ENCODE results near the gene MCAM.

MCAM gene, protein sequence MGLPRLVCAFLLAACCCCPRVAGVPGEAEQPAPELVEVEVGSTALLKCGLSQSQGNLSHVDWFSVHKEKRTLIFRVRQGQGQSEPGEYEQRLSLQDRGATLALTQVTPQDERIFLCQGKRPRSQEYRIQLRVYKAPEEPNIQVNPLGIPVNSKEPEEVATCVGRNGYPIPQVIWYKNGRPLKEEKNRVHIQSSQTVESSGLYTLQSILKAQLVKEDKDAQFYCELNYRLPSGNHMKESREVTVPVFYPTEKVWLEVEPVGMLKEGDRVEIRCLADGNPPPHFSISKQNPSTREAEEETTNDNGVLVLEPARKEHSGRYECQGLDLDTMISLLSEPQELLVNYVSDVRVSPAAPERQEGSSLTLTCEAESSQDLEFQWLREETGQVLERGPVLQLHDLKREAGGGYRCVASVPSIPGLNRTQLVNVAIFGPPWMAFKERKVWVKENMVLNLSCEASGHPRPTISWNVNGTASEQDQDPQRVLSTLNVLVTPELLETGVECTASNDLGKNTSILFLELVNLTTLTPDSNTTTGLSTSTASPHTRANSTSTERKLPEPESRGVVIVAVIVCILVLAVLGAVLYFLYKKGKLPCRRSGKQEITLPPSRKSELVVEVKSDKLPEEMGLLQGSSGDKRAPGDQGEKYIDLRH

DNA sequence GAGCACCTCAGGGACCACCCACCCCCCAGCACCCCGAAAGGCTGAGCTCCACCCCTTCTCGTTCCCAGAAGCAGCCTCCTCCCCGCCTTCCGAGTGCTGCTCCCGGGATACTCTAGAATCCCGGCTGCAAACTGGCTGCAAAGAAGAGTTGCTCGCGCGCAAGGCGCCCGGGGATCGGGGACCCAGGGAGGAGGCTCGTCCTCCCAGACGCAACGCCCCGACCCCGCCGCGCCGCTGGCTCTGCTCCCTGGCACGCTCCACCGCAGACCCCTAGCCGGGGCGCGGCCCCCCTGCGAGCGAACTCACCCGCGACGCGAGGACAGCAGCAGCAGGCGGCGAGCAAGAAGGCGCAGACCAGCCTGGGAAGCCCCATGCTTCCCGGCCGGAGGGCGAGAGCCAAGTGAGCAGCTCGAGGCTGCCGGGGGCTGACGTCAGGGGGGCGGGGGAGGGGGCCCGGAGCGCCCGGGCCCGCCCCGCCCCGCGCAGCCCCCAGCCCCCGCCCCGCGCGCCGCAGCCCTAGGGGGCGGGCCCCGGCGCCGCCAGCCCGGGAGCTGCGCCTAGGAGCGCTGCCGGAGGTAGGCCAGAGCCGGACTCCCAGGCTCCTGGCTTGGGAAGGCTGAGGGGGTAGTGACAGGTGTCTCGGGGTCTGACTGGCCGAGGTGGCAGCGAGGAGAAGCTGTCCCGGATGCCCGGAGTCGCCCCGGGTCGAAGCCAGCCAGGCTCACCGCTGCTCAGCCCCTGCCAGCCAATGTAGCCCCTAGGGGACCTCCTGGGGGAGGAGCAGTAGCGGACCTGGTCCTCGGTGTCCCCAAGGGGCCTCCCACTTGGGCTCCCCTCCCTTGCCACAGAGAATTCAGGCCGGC, at the start of gene MCAM:
MCAM (minus strand) TSS at position 402 of the 863 bp plus-strand sequence; CDS start at position 373, 29 bp downstream.
- DNase-seq: peak; percentile 29

DNA sequence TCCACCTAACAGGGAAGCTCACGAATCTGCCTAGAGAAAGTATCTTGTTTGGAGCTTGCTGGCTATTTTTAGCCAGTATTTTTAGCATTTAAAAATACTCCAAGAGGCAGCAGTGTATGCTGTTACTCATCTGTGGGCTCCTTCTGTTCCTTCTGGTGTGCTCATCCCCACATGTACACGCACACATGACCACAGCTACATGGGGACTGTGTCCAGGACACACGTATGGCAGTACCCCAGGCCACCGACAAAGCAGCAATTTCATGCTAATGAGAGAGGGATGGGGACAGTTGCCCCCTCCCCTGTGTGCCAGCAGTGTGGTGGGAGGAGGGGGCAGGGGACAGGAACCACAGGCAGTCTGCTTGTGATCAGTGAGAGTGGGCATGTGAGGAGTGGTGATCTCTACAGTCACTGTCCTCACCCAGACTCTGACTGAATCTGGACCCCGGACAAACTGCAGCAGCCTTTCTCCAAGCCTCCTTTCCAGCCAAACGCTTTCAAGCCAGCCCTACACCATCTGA, 48.2 kb upstream of the MCAM start:
- DNase-seq: no peak

DNA sequence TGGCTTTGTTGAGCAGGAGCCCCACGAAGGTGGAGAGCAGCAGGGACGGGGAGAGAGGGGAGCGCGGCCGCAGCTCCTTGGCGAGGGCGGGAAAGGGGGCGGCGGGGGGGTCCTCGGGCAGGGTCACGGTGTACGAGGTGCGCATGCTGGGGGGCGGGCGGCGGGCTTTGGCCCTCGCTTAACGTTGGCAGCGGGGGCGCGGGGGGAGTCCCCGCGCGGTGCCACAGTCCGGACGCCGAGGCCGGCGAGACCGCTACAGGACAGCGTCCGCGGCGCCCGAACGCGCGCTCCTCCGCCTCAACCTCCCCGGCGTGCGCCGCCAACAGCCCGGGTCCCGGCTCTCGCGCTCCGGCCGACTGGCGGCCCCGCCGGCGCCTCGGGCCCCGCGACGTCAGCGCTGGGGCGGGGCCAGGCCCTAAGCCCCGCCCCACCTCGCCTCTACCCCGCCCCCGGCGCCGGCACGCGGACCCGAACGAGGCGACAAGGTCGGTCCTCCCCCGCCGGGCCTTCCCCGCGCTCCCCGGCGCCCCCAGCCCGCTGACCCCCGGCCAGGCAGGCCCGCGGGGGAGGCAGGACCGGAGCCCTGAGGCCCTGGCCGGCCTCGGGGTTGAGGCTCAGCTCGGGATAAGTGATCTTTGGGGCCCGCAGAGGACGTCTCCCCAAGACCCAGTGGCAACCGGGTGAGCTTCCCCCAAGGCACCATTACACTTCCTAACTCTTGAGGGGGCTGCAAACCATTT, 47.1 kb upstream of the MCAM start:
- peak; percentile 67 for DNase-seq

DNA sequence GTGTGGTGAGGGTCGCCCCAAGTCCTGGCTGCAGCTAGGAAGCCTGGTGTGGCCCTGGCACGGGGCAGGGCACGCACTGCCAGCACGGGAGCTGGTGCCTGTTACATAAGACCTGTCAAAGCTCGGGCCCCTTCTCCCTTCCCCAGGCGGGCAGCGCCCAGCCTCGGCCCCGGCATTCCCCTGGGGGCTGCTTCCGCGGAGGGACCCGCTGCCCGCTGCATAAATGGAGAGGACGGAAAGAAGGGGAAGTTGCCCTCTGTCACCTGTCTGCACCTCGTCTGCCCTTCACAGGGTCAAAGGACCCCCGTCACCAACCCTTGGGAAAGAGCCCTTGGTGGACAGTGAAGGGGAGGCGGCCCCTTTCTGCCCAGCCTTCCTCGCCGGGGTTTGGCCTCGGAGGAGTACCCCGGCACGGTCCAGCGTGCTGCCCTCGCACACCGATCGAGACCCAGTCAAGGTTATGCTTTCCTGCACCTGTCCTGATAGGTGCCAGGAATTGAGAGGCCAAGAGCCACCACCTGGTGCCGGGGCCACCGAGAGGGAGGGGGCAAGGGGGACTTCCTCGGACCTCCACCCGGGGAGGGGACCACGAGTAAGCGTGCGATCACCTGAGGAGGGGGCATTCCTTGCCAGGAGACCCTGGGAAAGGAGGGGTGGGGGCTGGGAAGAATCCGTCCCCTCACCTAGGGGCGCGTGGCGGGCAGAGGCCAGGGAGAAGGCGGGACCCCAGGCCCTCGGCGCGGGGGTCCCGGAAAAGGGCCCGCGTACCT, 46.3 kb upstream of the MCAM start:
- DNase-seq: no peak

DNA sequence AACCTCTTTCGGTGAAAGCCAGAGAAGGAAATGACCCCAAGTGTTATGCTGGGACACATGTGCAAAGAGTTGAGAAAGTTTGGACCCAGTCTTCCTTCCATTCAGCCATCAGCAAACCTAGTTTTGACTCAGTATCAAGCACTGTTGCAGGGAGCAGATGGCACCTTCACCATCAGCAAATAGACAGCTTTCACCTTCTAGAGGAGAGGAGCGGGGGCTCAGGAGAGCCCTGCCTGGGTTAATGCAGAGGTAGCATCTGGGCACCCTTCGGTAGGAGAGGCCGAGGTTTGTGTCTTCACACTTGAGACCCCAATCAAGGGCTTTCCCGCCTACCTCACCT, 45.8 kb upstream of the MCAM start:
- DNase-seq: no peak

DNA sequence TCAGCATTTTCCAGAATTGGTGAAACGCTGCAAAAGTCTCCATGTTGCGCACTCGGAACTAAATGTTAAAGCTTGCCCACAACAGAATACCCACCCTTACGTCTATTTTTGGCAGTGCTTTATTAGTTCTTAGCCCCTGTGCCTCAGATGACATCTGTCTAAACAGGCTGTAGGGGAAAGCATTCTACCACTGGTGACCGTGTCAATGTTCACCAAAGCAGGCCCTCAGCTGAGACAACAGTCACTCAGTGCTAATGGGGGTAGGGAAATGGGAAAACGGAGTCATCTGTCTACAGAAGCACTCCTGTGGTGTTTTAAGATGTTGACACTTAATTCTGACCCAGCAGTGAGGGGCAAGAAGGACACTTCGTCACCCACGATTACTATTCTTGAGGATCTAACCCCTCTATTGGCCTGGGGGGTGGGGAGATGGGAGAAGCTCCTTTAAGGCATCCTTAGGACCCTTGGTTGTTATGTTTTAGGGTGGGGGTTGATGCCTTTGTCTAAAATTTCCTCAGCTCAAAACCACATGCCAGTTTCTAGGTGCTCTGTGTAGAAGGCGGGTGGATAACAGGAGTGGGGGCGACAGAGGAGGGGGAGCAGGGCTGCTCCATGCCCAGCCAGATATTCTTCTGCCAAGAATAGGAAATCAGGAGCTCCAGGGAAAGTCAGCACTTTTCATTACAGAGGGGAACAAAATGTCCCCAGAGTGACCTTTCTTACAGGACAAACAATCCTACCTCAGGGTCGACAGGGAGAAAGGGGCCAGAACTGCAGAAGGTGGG, 45.2 kb upstream of the MCAM start:
- DNase-seq: no peak

DNA sequence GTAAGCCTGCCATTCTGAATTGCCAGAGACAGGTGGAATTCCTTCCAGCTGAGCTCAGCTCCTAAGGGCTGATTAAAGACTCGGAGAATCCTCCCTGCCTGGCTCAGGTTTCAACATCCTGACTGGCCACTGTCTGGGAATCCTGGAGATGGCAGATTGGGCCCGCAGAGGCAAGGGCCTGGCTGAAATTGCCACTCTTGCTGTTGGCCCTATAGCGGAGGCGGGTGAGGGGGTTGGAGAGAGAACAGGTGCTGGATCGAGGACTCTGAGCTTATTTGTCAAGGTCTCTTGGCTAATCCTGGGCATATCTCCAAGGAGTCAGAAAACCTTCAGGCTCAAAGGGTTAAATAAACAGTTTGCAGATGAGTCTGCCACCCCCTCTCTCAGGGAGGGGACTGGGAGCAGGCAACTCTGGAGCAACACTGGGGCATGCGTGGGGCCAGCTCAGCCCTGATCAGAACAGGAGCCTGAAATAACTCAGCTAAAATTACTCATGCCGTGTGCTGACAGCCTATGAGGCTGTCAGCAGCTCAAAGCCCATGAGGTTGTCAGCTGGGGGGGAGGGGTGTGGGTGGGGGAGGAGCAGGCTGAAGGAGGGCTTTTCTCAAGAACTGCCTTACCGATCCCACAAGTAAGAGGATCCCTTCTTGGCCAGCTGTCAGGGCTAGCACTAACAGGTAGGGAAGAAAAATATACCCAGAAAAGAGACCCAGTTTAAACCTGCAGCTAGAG, 44.3 kb upstream of the MCAM start:
- peak; percentile 44 for DNase-seq

DNA sequence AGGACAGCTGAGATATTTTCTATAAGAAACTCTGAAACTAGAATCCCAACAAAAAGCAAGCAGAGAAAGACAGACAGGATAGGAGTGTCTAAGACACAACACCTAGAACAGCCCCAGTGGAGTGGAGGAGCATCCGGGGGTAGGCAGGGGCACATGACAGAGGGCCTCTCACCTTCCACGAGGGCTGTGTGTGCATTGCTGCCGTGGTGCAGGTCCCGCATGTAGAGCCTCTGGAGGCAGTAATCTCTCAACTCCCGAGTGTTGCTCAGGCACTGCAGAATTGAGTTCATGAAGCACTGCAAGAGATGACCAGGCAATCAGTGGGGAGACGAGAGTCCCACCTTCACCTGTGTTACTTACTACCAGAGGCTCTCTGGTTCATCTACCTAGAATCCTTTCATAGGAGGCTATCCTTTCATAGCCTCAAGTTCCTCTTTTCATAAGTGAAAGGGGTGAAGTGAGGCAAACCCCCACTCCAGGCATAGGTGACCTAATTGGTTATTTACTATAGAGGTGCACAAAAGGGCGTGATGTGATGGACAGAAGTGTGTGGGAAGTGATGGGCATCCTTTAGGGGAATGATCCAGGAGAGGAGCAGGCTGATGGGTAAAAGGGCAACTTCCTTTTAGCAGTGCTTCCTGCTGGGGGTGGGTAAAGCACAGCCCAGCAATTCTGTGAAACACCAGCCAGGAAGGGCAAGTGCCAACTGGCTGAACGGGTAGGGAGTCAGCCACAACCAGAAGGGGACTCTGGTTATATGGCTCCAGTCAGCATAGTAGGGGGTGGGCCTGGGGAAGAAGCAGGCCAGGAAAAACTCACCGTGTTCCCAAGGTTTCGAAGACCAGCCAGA, 42.7 kb upstream of the MCAM start:
- peak; percentile 27 for DNase-seq

DNA sequence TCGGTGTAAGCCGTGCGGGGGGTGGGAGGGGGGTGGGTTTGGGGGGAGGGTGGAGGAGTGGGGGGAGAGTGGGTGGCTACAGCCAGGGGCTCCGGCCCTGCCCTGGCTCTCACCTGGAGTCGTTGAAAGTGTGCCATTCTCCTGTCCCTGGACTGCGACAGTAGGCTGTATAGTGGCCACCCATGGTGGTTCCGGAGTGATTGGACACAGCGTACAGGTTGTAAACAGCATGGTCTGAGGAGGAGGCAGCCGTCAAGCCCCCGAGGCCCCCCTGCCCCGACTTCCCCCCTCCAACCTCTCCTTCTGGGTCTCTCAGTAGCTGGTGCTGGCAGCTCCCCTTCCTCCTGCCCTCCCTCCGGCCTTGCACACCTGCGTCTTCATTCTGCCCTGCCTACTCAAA, 40.1 kb upstream of the MCAM start:
- DNase-seq: no peak

DNA sequence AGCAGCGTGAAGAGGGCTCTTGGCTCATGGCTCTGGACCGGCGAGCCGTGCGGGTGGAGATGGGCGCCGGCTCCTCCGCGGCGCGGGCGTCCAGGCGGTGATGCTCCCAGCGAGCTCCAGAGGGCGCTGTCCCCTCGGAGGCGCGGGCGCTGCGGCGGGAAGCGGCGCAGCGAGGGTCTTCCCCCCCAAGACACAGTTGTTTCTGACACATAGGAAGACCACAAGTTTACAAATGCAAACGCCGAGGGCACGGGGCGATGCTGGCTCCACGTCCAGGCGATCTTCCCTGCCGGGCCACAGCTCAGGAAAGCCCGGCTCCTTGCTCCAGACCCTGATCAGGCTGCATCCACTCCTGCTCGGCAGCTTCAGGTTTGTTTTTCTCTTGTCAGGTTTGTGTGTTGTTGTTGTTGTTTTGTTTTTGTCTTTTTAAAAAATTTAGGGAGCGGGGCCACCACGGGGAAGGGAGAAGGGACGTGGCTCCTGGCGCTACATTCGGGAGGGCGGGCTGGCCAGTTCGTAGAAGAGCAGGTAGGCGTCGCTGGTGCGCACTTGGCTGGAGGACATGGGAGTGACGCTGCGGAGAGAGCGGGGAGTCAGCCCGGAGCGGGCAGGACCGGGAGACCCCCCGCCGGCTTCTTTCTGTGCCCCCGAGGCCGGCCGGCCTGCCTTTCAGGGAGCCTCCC, 39.6 kb upstream of the MCAM start:
- DNase-seq: peak; percentile 73

DNA sequence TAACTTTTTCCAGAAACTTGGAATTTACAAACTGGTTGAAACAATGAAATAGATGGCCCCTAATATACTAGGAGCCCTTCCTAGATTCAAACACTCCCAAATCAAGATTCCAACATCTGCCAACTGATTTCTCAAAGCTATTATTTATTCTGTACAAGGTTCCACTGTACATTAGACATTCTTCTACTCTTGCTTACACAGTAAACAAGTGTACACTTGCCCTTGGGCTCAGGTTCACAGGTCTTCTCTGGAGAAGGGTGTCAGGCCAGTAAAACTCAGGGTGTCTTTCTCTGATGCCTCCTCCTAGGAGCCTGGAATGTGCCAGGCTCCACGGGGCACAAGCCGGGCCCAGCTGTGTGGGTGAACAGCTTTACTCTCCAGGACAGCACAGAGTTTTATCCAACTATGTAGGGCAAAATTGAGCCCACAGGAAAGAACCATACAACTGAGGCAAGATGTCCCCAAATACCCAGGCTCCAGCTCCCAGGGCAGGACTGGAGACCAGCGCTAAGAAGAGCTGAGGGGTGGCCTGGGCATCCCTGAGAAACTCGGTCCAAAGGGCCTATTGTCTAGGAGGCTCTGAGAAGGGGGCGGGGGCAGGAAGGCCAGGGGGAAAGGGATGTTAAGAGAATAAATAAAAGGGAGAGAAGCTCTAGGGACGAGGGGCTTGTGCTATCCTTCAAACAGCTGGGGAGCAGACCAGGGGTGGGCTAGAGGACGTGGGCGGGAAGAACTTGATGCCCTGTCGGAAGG, 38.3 kb upstream of the MCAM start:
- DNase-seq: no peak

DNA sequence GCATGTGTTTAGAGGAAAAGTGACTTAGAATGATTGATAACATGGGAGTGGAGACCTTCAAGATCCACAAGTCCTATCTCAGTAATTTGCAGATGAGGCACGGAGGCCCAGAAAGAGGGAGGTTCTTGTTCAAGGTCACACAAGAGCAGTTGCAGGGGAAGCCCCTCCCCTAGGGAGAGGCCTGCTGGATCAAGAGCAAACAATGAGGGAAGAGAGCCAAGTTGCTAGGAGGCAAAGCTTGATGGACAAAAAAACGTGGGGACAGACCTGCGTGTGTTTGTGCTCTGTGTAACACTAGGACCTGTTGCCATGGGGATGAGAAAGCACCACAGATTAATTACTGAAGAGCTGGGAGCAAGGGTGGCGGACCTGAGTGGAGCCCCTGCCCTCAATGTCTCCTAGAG, 35.9 kb upstream of the MCAM start:
- DNase-seq: no peak

DNA sequence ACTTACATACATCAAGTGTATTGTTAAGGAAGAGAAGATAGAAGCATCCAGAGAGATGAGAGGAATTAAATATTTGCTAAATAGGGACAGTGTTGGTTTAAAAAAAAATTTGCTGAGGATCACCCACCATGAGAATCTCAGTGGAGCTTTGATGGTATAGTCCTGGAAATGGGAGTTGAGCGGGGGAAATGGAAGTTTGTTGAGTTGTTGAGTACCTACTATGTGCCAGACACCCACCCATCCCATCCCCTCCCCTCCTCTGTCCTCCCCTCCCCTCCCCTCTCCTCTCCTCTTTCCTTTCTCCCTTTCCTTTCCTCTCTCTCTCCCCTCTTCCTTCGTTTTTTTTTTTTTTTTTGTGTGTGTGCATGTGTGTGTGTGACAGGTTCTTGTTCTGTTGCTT, 34.3 kb upstream of the MCAM start:
- DNase-seq: no peak

DNA sequence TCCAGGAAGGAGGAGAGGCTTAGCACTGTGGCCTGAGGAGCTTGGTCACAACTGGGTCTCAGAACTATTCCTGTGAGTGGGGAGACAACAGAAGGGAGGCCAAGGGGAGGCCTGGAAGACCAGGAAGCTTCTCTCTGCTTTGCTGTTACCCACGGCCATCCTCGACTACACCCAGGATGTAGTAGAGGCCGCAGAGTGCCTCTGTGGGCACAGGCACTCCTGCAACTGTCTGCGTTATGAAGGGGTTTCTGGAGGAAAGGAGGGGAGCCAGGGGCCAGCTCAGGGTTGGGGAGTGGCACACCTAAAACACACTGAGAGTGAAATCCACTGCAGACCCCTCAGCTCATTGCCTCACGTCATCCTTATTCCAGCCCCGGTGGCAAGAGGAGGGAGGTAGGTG, 33.4 kb upstream of the MCAM start:
- DNase-seq: no peak

DNA sequence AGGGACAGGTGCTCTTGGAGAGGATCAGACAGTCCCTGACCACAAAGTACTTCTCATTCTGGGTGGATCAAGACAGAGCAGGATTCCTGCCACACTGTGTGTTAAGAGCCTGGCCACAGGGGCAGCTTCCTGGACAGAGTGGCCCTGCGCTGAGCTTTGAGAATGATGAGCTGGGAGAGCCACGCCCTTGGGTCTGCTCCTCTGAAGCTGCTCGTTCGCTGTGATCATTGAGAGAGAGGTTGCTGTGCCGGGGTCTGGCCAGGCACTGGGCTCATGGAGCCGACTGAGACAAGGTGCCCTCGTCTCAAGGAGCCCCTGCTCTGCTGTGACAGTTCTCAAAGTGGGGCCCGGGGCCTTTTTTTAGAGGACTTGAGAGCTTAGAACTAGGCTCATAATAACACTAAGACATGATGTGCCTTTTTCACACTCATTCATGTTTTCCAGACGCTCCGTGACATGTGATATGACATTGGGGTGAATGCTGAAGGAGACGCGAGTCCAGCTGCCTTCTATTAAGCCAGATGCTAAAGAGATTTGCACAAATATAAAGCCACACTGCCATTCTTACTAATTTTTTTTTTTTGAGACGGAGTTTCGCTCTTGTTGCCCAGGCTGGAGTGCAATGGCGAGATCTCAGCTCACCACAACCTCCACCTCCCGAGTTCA, 31.1 kb upstream of the MCAM start:
- no peak for DNase-seq

DNA sequence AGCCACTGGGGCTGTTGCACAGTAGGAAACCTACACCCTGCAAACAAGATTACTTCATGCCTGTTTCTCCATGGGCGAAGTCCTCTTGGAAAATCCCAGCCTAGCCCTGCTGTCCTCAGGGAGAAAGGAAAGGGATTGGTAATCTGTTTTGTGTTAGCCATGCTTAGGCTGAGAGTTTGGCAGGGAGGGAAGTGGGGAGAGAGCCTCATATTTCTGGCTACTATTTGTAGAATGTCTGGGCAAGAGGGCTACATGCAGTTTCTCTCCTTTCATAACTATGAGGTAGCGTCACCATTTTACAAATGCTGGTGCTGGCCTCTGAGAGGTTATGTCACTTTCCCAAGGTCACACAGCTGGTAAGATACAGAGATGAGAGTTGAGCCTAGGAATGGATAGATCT, 30.3 kb upstream of the MCAM start:
- DNase-seq: no peak

DNA sequence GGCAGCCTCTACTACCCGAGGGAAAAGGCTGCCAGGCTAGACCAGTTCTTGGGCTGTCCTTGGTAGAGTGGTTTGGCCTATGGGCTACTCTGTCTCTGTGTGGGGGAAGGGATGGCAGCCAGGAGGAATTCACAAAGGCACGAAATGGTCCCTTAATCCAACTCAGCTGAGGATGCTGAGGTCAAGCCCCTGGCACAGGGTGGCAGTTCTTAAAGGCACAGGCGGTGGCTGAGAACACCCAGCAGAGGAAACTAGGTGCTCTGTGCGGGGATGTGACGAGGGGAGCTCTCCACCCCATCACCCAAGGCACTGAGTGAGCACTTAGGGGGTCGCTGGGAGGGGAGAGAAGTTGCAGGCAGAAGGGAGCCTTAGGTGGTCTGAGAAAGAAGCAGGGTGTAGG, 29.7 kb upstream of the MCAM start, which contains the start of gene MFRP:
MFRP (minus strand) TSS at position 101 of the 400 bp plus-strand sequence. CDS start 192 bp downstream, outside the sequence.
- no peak for DNase-seq
